Astrocyte (in vitro differentiated cells and primary cell): ENCODE measurements around the gene PLK2. TPM values are rescaled to one million over a fixed set of nuclear protein-coding genes. Genes with fewer than 3 reads are reported as not detected.

Experiments used
- DNase-seq: peaks from one replicate; pipeline ENCODE4 v3.0.0-alpha.2; 2010; ENCODE audit warnings: low read depth
- FAIRE-seq: peaks from 2 replicates; lab custom pipeline; 2011; peaks lifted over from hg19 to GRCh38; lab: Jason Lieb, UNC
- H2AFZ ChIP-seq: 2 replicates; pipeline ENCODE4 v1.6.0; 2012; ENCODE audit warnings: low read depth, low read length, inconsistent platforms
- H3K27ac ChIP-seq: 2 replicates; pipeline ENCODE4 v1.5.1; 2011; ENCODE audit warnings: low read depth, low read length, inconsistent platforms
- H3K27me3 ChIP-seq: 2 replicates; pipeline ENCODE4 v1.6.0; 2011; ENCODE audit warnings: low read length, inconsistent platforms; ENCODE audit not compliant: insufficient read depth
- H3K36me3 ChIP-seq: 2 replicates; pipeline ENCODE4 v1.5.1; 2011; ENCODE audit warnings: low read length, inconsistent platforms; ENCODE audit not compliant: insufficient read depth
- H3K4me1 ChIP-seq: 2 replicates; pipeline ENCODE4 v1.5.1; 2011; ENCODE audit warnings: low read length, inconsistent platforms; ENCODE audit not compliant: insufficient read depth
- H3K4me2 ChIP-seq: 2 replicates; pipeline ENCODE4 v1.6.0; 2012; ENCODE audit warnings: low read length, inconsistent platforms
- H3K4me3 ChIP-seq: 2 replicates; pipeline ENCODE4 v1.5.1; 2011; ENCODE audit warnings: low read depth, mild to moderate bottlenecking, low read length, inconsistent platforms; ENCODE audit not compliant: insufficient read depth
- H3K79me2 ChIP-seq: 2 replicates; pipeline ENCODE4 v1.6.0; 2012; ENCODE audit warnings: mild to moderate bottlenecking, low read length, inconsistent platforms; ENCODE audit not compliant: insufficient read depth
- H3K9ac ChIP-seq: 2 replicates; pipeline ENCODE4 v1.6.0; 2012; ENCODE audit warnings: mild to moderate bottlenecking, low read length, inconsistent platforms
- H3K9me3 ChIP-seq: 2 replicates; pipeline ENCODE4 v1.5.1; 2012; ENCODE audit warnings: low read depth, mild to moderate bottlenecking, low read length, inconsistent platforms; ENCODE audit not compliant: insufficient read depth
- H4K20me1 ChIP-seq: 2 replicates; pipeline ENCODE4 v1.6.0; 2012; ENCODE audit warnings: low read length, inconsistent platforms; ENCODE audit not compliant: insufficient read depth
- H3K27ac Mint-ChIP-seq: one replicate; pipeline ENCODE4 v1.8.0; 2021; ENCODE audit warnings: mild to moderate bottlenecking, mixed read lengths; ENCODE audit not compliant: unreplicated experiment
- H3K27me3 Mint-ChIP-seq: one replicate; pipeline ENCODE4 v1.8.0; 2021; ENCODE audit warnings: low read depth, mixed read lengths; ENCODE audit not compliant: unreplicated experiment
- H3K36me3 Mint-ChIP-seq: one replicate; pipeline ENCODE4 v1.8.0; 2021; ENCODE audit warnings: low read depth, mixed read lengths; ENCODE audit not compliant: unreplicated experiment
- H3K4me1 Mint-ChIP-seq: one replicate; pipeline ENCODE4 v1.8.0; 2021; ENCODE audit warnings: low read depth, mixed read lengths; ENCODE audit not compliant: unreplicated experiment
- H3K4me3 Mint-ChIP-seq: one replicate; pipeline ENCODE4 v1.8.0; 2021; ENCODE audit warnings: mild to moderate bottlenecking, moderate library complexity, mixed read lengths; ENCODE audit not compliant: unreplicated experiment
- H3K9me3 Mint-ChIP-seq: one replicate; pipeline ENCODE4 v1.8.0; 2021; ENCODE audit warnings: mild to moderate bottlenecking, mixed read lengths; ENCODE audit not compliant: unreplicated experiment
- CTCF ChIP-seq: IDR thresholded peaks from 2 replicates; pipeline ENCODE4 v1.5.1; 2011; ENCODE audit warnings: low read depth, mild to moderate bottlenecking, inconsistent platforms, low read length, moderate library complexity; ENCODE audit not compliant: insufficient read depth
- EZH2 ChIP-seq: IDR thresholded peaks from 2 replicates; pipeline ENCODE4 v1.6.1; 2012; ENCODE audit warnings: mild to moderate bottlenecking, low read length, inconsistent platforms; ENCODE audit not compliant: insufficient read depth
- total RNA-seq: library from RNA; stranded (reverse); gene quantifications from 2 replicates; pipeline ENCODE4 v1.2.1, GENCODE V29; 2021

PLK2 gene
- total RNA-seq, 1 donor from 2014 or later, result 368 TPM

GRCh38 chr5:58451732-58452565, 7.9 kb downstream of the PLK2 start:
- Histone ChIP-seq H3K9me3 (no peaks in the 10 kb centered on the region), H3K27me3 (no peaks in the 10 kb centered on the region), H3K79me2 (peaks cover 43% of the 10 kb centered on the region), H3K4me3 (no peak overlapping the region), H2AFZ (no peak overlapping the region), H3K4me2 (peak overlapping the region; percentile 90), H3K4me1 (peaks cover 14% of the 10 kb centered on the region), H3K9ac (peak overlapping the region; percentile 99), H4K20me1 (peaks cover 45% of the 10 kb centered on the region), H3K27ac (no peak overlapping the region), H3K36me3 (peaks cover 42% of the 10 kb centered on the region)
- TF ChIP-seq EZH2, result no peak
- TF ChIP-seq CTCF, result no peak
- H3K36me3 Mint-ChIP-seq, result peaks cover 35% of the 10 kb centered on the region
- H3K4me1 Mint-ChIP-seq, result peaks cover 34% of the 10 kb centered on the region
- FAIRE-seq, result no peak
- H3K27me3 Mint-ChIP-seq, result no peaks in the 10 kb centered on the region
- DNase-seq, result peak; percentile 39
- peak overlapping the region; percentile 50 for H3K27ac Mint-ChIP-seq
- peak overlapping the region; percentile 97 for H3K4me3 Mint-ChIP-seq
- peaks cover 4% of the 10 kb centered on the region for H3K9me3 Mint-ChIP-seq

DNA sequence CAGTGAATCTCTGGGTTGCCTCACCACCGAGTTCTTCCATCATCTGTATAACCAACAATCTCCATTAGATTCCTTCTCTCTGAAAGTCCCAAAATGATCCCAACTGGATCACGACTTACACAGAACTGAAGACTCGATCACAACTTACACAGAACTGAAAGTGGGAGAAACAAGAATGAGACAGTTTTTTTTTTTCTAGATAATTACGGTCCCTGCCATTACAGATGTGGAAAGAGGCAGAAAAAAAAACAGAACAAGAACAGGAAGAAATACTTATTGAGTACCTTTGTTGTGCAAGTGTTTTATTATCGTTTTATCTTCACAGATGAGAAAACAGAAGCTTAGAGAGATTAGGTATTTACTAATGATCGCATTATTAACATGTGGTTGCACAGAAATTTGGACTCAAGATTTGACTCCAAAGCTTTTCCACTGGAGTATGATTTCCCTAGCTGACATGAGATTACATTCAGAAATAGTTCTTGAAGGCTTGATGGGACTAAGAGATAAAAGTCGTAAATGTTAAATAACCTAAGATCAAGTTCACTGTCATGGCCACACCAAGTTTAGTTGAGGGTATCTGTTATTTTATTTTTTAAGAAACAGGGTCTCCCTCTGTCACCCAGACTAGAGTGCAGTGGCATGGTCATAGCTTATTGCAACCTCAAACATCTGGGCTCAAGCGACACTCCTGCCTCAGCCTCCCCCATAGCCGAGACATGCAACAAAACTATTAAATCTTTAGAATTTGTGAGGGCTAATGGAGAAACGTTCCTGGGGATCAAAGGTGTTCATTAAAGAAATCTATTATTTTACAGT, 8.9 kb downstream of the PLK2 start:
- DNase-seq (peak; percentile 59), FAIRE-seq (peak; percentile 37)
- H3K27me3 Mint-ChIP-seq, result no peaks in the 10 kb centered on the region
- H3K4me3 Mint-ChIP-seq, result no peak overlapping the region
- no peak overlapping the region for H2AFZ ChIP-seq
- H3K9me3 ChIP-seq, result no peaks in the 10 kb centered on the region
- H3K79me2 ChIP-seq, result peaks cover 34% of the 10 kb centered on the region
- H3K27ac Mint-ChIP-seq, result peak overlapping the region; percentile 50
- H3K9ac ChIP-seq, result no peak overlapping the region
- peaks cover 6% of the 10 kb centered on the region for H3K9me3 Mint-ChIP-seq
- no peaks in the 10 kb centered on the region for H3K27me3 ChIP-seq
- peaks cover 33% of the 10 kb centered on the region for H3K4me1 Mint-ChIP-seq
- peak overlapping the region; percentile 24 for H3K27ac ChIP-seq
- peaks cover 36% of the 10 kb centered on the region for H4K20me1 ChIP-seq
- peaks cover 37% of the 10 kb centered on the region for H3K36me3 Mint-ChIP-seq
- no peak for TF ChIP-seq CTCF
- TF ChIP-seq EZH2, result no peak
- H3K4me2 ChIP-seq, result peak overlapping the region; percentile 8
- H3K4me3 ChIP-seq, result no peak overlapping the region
- H3K36me3 ChIP-seq, result peaks cover 33% of the 10 kb centered on the region
- peaks cover 14% of the 10 kb centered on the region for H3K4me1 ChIP-seq
